ENCODE data around the gene ZAP70. TPM values are rescaled to one million over a fixed set of nuclear protein-coding genes. Genes with fewer than 3 reads are reported as not detected.
A peak's percentile ranks its signal among the peaks of the same experiment; 100 is the strongest.

The ZAP70 gene
- total RNA-seq: 10 to 100 TPM; 11.5 to 75.1 (median 27.2) TPM

- TF ChIP-seq POLR2A (IDR thresholded peaks at IDR 0.05): peak in 1 of 2 donors; percentile 26
- TF ChIP-seq CTCF (IDR thresholded peaks at IDR 0.05): no peak
- H3K9me3 ChIP-seq: no peaks in the 10 kb centered on the region
- DNase-seq: peak; percentile 50 to 66 (median 55)
- H3K4me1 ChIP-seq: no peaks in the 10 kb centered on the region
- H3K27me3 ChIP-seq: no peaks in the 10 kb centered on the region
- H3K27ac ChIP-seq: peak within 1 kb of the TSS; percentile 61 to 79 (median 68)
- no peaks in the 10 kb centered on the region for H3K36me3 ChIP-seq
- H3K4me3 ChIP-seq: peak within 1 kb of the TSS; percentile 27 to 44 (median 40)
Measured at GRCh38 chr2:97713296-97714083, at the start of gene ZAP70. Gene ZAP70 (plus strand): TSS chr2:97713576. CDS start chr2:97724037, 10,461 bp downstream.

- DNase-seq: no peak
- peak in 1 of 6 experiments; percentile 19 for TF ChIP-seq CTCF (IDR thresholded peaks at IDR 0.05)
- peak in 1 of 2 donors; percentile 21 for TF ChIP-seq POLR2A (IDR thresholded peaks at IDR 0.05)
Measured at GRCh38 chr2:97663626-97663961, 49.8 kb upstream of the ZAP70 start.

GRCh38 chr2:97663962-97664635 is 49.3 kb upstream of the ZAP70 start, which contains the start of gene ACTR1B:
Gene ACTR1B (minus strand): TSS chr2:97664044. CDS start chr2:97663890, 154 bp downstream.
- H3K36me3 ChIP-seq: peaks cover 0 to 11% (median 0%) of the 10 kb centered on the region in 3 donors
- H3K4me3 ChIP-seq: peak within 1 kb of the TSS; percentile 65 to 97 (median 84)
- no peaks in the 10 kb centered on the region for H3K27me3 ChIP-seq
- H3K4me1 ChIP-seq: peaks cover 0 to 32% (median 11%) of the 10 kb centered on the region in 4 donors
- H3K9me3 ChIP-seq: no peaks in the 10 kb centered on the region
- DNase-seq: peak; percentile 97 to 99 (median 98)
- peak within 1 kb of the TSS; percentile 93 to 100 (median 96) for H3K27ac ChIP-seq
- TF ChIP-seq POLR2A (IDR thresholded peaks at IDR 0.05) (peak; percentile 84 to 97), CTCF (IDR thresholded peaks at IDR 0.05) (peak; percentile 12 to 72 (median 51))

More at GRCh38 chr2:97663626-97663961, 49.8 kb upstream of the ZAP70 start:
- peak overlapping the region; percentile 93 to 100 (median 96) for H3K27ac ChIP-seq
- H3K4me1 ChIP-seq: peaks cover 0 to 32% (median 11%) of the 10 kb centered on the region in 4 donors
- H3K36me3 ChIP-seq: peaks cover 0 to 16% (median 0%) of the 10 kb centered on the region in 3 donors
- H3K27me3 ChIP-seq: no peaks in the 10 kb centered on the region
- H3K9me3 ChIP-seq: no peaks in the 10 kb centered on the region
- H3K4me3 ChIP-seq: peak overlapping the region; percentile 65 to 97 (median 84)

- H3K36me3 ChIP-seq: peaks cover 0 to 7% (median 0%) of the 10 kb centered on the region in 3 donors
- no peaks in the 10 kb centered on the region for H3K27me3 ChIP-seq
- no peak for DNase-seq
Measured at GRCh38 chr2:97664636-97664970, 48.8 kb upstream of the ZAP70 start.

More at GRCh38 chr2:97664636-97664970, 48.8 kb upstream of the ZAP70 start:
- H3K9me3 ChIP-seq: no peaks in the 10 kb centered on the region
- H3K27ac ChIP-seq: peak overlapping the region; percentile 93 to 100 (median 96)
- no peak for TF ChIP-seq POLR2A (IDR thresholded peaks at IDR 0.05)
- TF ChIP-seq CTCF (IDR thresholded peaks at IDR 0.05): no peak
- peaks cover 0 to 32% (median 11%) of the 10 kb centered on the region in 4 donors for H3K4me1 ChIP-seq
- peak overlapping the region; percentile 65 to 97 (median 84) for H3K4me3 ChIP-seq
